Left cardiac atrium (tissue), 4 donors: ENCODE measurements around the gene ALPK1. TPM values are rescaled to one million over a fixed set of nuclear protein-coding genes. Genes with fewer than 3 reads are reported as not detected.
"Not testable (repeated sequence)": the region's sequence is repeated elsewhere in the genome, so short reads cannot be mapped to it uniquely, and the experiment has no call there.

Experiments used
- ATAC-seq, 2 donors: fragments of 200-7000 bp; cut with Tn5 transposase; one replicate each; pipeline ENCODE4 v1.9.1; 2020; ENCODE audit warnings: mild to moderate bottlenecking in 2 of 2, moderate library complexity in 2 of 2
- DNase-seq: peaks from one replicate; pipeline ENCODE4 v3.0.0-alpha.2; 2020
- intact Hi-C, 2 donors: fragments of 100-400 bp; cut with DNase I; formaldehyde crosslinking; loops; one replicate each; pipeline versions ENCODE4 v1.14.1 to v1.15.1; 2022 to 2023
- total RNA-seq, 2 donors: library from RNA; stranded (reverse); fragmentation: NEBNext Ultra II Directional; extraction: Animal tissue kit (Norgen Biotek cat#: 25700); gene quantifications; one replicate each; pipeline ENCODE4 v1.2.1, GENCODE V29; 2021
- donor health status: DM: no; HTN: yes; CAD: no.
- donor health status: DM: no; HTN: yes; CAD: no; lungs with severe emphysema.
- donor health status: DM: yes; HTN: yes; CAD: no.
- donor health status: Dilated cardiomyopathy.

ALPK1 gene
- total RNA-seq, 2 donors from 2014 or later = 7.6 to 12.1 TPM

DNA sequence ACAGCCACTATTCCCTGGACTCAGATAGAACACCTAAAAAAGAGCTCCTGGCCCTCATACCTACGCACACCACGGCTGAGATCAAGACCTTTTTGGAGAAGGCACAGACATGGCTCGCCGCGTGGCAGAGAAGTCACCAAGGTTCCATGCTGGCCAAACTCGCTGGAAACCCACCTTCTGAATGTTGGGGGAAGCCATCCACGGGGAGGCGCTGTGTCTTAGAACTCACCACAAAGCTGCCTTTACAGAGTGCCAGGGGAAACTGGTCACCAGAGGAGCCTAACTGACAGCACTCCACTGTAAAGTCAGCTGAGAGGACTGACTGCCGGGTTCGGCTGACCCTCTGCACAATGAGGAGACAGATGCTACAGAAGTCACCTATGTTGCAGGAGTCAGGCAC is 120.9 kb downstream of the ALPK1 start:
- DNase-seq = no peak
- intact Hi-C loops = no loop called here
- ATAC-seq = no peak

- intact Hi-C loops = no loop called here
- ATAC-seq = no peak
- no peak for DNase-seq
These were observed 124.7 kb downstream of the ALPK1 start for GRCh38 chr4:112421911-112422310.

GRCh38 chr4:112422644-112423043 is 125.5 kb downstream of the ALPK1 start:
- DNase-seq (no peak), ATAC-seq (no peak)
- intact Hi-C loops = no loop called here

- intact Hi-C loops = no loop called here
- DNase-seq (no peak), ATAC-seq (no peak)
These were observed 126.4 kb downstream of the ALPK1 start for GRCh38 chr4:112423591-112423990.

GRCh38 chr4:112425823-112426222 is 128.7 kb downstream of the ALPK1 start:
- DNase-seq (no peak), ATAC-seq (no peak)
- intact Hi-C loops = no loop called here

- intact Hi-C loops = no loop called here
- no peak for ATAC-seq
- DNase-seq = no peak
These were observed 129.2 kb downstream of the ALPK1 start for GRCh38 chr4:112426416-112426815.

GRCh38 chr4:112431158-112431557 is 134.0 kb downstream of the ALPK1 start:
- intact Hi-C loops = no loop called here
- DNase-seq = no peak
- peak in 1 of 2 donors; percentile 84 for ATAC-seq

GRCh38 chr4:112436987-112437386 is 139.8 kb downstream of the ALPK1 start:
- intact Hi-C loops = no loop called here

GRCh38 chr4:112442226-112442625 is 145.1 kb downstream of the ALPK1 start:
- DNase-seq, intact Hi-C loops: not testable (repeated sequence)
- peak; percentile 87 for ATAC-seq

More at GRCh38 chr4:112436987-112437386, 139.8 kb downstream of the ALPK1 start:
- no peak for DNase-seq
- no peak for ATAC-seq

GRCh38 chr4:112448306-112449132 is 151.3 kb downstream of the ALPK1 start:
- DNase-seq (no peak), ATAC-seq (no peak)
- intact Hi-C loops = no loop called here

DNA sequence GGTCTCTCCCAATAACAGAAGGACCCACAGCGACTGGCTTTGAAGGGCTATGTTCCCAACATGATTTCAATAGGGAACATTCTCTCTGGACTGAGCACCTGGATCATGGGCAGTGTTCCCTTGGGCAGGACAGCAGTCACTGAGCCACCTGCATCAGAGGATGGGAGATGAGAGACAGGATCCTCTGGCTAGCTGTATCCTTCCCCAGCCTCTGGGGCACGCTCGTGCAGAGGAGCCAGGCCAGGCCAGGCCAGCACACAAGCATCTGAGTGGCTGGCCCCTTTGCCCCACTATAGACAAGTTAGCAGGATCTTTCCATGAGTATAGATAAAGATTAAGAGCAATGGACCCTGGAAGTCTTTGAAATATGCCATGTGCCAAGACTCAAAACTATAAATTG is 152.5 kb downstream of the ALPK1 start:
- DNase-seq = no peak
- intact Hi-C loops = no loop called here
- ATAC-seq = no peak

GRCh38 chr4:112451104-112451503 is 153.9 kb downstream of the ALPK1 start:
- DNase-seq (no peak), ATAC-seq (no peak)
- intact Hi-C loops = no loop called here

- intact Hi-C loops = no loop called here
- DNase-seq (no peak), ATAC-seq (peak; percentile 27 to 47)
These were observed 154.7 kb downstream of the ALPK1 start for GRCh38 chr4:112451831-112452230.

GRCh38 chr4:112453321-112453720 is 156.2 kb downstream of the ALPK1 start:
- intact Hi-C loops = no loop called here
- DNase-seq (no peak), ATAC-seq (no peak)

DNA sequence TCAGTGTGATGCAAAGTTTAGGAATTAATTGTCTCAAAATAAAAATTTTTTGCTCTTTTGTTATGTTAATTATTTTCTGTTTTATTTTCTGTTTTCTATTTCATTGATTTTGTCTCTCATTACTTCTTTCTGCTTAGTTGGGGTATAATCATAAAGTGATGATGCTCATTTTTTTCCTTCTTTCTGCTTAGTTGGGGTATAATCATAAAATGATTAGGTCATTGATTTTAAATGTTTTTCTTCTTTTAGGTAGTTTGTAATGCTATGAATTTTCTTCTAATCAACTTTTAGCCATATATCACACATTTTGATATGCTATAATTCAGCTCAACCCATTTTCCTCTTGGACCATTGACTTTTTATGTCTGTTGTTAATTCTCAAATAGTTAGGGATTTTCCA is 175.1 kb downstream of the ALPK1 start:
- DNase-seq (no peak), ATAC-seq (no peak)
- intact Hi-C loops = no loop called here

GRCh38 chr4:112473985-112474384 is 176.8 kb downstream of the ALPK1 start:
- ATAC-seq = no peak
- DNase-seq = no peak
- intact Hi-C loops = no loop called here

DNA sequence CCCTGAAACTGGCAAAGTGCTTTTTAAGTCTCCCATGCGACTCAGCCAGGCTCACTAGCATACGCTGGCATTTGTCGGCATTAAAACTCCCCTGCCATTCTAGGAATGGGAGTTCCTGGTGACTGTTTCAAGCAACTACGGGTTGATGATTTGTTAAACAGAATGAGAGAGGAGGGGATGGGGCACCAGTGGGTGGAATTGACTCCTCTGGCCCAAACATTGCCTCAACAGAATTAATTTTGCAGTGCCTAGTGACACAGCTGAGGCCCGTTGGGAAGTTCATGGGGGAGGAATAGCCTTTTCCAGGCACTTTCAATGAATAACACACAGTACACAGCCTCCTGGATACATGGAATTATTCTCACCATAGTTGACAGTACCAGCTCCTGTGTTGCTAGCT is 188.8 kb downstream of the ALPK1 start:
- DNase-seq = no peak
- intact Hi-C loops = no loop called here
- no peak for ATAC-seq

GRCh38 chr4:112490808-112491207 is 193.6 kb downstream of the ALPK1 start:
- ATAC-seq, DNase-seq, intact Hi-C loops: not testable (repeated sequence)
